ENCODE measurements around the gene MAD2L2. TPM values are rescaled to one million over a fixed set of nuclear protein-coding genes. Genes with fewer than 3 reads are reported as not detected.

Gene MAD2L2
- total RNA-seq, 1 donor from 2014 or later, result 15.8 TPM

- ATAC-seq, result no peak
These were observed 27.7 kb downstream of the MAD2L2 start for GRCh38 chr1:11653101-11653860.

- ATAC-seq, result no peak
These were observed 28.7 kb downstream of the MAD2L2 start for GRCh38 chr1:11652203-11652780.

- no peak for ATAC-seq
These were observed 29.9 kb downstream of the MAD2L2 start for GRCh38 chr1:11651017-11651416.

DNA sequence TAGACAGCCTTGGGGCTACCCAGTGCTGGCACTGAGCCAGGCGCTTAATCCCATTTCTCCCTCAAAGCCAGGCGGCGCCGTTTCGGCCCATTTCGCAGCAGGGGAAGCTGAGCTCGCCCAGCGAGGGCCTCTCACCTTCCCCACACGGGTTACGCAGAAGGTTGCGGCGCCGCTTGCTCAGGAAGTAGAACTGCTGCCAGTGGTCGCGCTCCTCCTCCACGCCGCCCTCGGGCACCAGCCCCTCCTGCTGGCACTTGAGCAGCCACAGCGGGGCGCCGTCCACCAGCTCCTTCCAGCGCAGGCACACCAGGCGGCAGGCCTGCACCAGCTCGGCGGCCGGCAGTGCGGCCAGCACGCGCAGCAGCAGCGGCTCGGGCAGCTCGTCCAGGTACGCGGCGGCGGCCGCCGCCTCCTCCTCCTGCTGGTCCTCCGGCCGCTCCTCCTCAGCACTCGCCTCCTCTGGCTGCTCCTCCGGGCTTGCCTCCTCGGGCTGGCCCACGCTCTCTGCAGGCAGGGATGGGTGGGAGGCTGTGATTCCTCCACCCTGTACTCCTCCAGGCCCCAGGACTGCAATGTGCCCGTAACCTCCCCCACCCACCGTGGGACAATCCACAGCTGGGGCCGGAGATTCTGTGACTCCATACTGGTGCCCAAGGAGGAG lies 30.5 kb downstream of the MAD2L2 start:
- no peak for ATAC-seq

DNA sequence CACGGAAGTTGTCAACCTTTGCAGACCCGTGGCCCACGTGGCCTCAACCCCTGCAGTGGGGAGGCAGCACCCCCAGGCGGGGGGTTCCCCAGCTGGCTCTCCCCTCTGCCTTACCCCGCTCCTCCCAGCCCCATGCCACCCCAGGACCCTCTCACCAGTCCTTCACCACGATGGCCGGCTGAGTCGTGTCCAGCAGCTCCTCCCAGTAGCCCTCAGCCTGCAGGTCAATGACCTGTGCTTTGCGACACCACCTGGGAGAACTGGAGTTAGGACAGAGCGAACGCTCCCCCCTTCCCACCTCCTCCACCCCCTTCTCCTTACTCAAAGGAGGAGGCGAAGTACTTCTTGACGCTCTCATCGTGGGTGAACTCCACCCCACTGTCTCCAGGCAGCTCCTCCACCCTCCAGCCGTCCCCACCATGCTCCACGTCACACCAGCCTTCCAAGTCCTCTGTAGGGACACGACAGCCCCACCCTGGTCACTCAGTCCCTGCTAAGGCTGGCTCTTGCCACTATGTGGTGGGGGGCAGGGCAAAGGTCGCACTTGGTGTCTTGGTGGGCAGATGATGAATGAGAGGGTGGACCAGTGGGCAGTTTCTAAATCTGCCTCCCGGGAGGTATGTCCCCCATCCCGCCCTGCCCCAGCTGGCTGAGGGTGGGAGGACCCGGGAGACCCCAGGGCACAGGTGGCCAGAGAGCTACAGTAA lies 31.2 kb downstream of the MAD2L2 start:
- ATAC-seq, result no peak

DNA sequence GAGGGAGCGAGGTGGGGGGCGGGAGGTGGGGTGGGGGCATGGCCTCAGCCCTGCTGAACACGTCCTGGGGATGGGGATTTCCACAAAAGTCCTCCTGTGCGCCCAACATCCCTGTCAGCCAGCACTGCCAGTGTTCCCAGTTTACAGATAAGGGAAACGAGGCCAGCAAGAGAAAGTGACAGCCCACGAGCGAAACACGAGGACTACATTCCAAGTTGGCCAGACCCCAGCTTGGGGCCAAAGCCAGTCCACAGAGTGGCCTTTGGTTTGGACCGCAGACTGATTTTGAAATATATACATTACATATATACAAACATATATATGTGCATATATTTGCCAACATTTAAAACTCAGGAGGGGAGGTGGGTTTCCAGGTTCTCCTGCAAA lies 31.7 kb downstream of the MAD2L2 start:
- ATAC-seq, result no peak

GRCh38 chr1:11648732-11649158 lies 32.2 kb downstream of the MAD2L2 start:
- ATAC-seq, result peak; percentile 25

DNA sequence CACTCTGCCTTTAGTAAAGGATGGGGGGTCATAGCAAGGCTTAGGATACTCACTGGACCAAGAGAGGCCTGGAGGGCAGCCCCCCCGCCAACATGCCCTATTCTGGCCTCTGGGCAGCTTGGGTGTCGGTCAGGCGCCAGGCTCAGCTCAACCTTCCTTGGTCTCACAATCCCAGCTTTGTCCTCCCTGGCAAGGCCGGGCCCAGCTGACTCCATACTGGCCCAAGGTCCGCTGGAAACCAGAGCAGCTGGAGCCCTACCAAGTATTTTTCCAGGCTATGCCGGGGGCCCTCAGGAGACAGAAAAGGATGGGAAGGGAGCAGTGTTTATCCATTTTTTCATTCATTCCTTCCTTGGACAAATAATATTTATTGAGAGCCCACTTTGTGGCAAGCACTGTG lies 32.9 kb downstream of the MAD2L2 start:
- ATAC-seq, result no peak

- ATAC-seq, result no peak
These were observed 33.6 kb downstream of the MAD2L2 start for GRCh38 chr1:11647333-11647732.

- no peak for ATAC-seq
These were observed 34.6 kb downstream of the MAD2L2 start for GRCh38 chr1:11646317-11646716.

DNA sequence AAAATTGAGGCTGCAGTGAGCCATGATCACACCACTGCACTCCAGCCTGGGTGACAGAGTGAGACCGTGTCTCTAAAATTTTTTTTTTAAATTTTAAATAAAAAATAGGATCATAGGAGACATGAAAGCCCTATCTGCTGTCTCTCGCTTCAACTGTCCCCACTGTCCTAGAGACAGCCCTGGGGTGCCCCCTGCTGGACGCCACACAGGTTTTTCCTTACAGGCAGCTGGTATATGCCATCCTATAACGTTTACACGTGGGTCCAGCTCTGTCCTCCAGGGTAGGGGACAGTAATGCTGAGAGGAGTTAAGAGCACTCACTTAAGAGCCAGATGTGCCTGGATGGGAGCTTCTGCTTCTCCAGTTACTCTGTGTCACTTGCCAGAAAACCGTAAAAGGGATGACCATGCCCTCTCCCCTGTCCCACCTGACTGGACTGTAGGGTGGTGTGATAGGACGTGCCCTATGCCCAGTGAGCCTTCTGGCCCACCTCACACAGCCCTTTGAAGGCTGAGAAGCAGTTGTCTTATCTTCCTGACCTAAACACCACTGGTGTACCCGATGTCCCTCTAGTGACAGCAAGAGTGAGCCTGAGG lies 35.2 kb downstream of the MAD2L2 start:
- peak; percentile 64 for ATAC-seq

- ATAC-seq, result no peak
These were observed 35.7 kb downstream of the MAD2L2 start for GRCh38 chr1:11645270-11645669.

- ATAC-seq, result no peak
These were observed 37.2 kb downstream of the MAD2L2 start for GRCh38 chr1:11643782-11644181.

DNA sequence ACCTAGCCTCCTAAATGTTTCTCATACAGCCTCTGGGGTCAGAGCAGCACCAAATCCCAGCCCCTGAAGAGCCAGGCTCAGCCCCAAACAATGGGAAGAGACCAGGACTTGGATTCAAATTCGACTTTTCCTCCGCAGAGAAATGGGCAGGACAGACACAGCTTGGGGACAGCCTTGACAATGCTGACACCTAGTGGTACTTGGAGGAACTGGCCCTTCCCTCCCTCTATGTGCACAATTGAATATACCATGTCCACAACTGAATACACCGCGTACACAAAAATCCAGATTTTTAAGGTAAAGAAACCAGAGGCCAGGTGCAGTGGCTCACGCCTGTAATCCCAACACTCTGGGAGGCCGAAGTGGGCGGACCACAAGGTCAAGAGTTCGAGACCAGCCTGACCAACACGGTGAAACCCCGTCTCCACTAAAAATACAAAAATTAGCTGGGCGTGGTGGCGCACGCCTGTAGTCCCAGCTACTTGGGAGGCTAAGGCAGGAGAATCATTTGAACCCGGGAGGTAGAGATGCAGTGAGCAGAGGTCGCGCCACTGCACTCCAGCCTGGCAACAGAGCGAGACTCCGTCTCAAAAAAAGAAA lies 38.4 kb downstream of the MAD2L2 start:
- peak; percentile 79 for ATAC-seq

DNA sequence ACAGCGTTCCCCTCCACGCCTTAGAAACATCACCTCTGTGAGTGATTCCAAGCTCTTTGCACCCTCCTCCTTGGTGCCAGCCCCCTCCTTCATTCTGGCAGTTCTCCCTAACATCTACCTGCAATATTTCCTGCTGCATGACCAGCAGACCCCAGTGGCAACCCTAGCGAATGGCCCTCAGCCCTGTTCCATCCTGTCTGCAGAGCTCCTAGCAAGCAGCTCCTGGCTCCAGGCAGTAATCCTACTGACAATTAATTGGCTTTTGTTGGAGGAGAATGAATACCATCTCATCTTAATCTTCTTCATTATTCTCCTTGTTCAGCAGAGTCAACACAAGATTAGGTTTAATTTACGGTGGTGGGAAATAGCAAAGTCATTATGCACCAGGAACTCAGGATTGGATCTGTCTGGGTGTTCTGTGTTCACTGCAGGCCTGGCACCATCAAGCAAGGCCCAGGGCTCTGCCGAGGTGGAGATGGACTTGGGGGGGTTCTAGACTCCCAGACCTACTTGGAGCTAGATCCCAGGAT lies 39.1 kb downstream of the MAD2L2 start:
- ATAC-seq, result peak; percentile 4

GRCh38 chr1:11640944-11641343 lies 40.0 kb downstream of the MAD2L2 start:
- ATAC-seq, result no peak

- no peak for ATAC-seq
These were observed 40.8 kb downstream of the MAD2L2 start for GRCh38 chr1:11640101-11640500.

GRCh38 chr1:11639372-11639771 lies 41.6 kb downstream of the MAD2L2 start:
- ATAC-seq, result no peak

GRCh38 chr1:11638121-11638520 lies 42.8 kb downstream of the MAD2L2 start:
- ATAC-seq, result no peak

GRCh38 chr1:11634365-11635192 lies 46.4 kb downstream of the MAD2L2 start:
- ATAC-seq, result no peak

Data from esophagus mucosa (tissue), 1 donor.